Measurements from ENCODE around the gene FITM1.

Gene FITM1

DNA sequence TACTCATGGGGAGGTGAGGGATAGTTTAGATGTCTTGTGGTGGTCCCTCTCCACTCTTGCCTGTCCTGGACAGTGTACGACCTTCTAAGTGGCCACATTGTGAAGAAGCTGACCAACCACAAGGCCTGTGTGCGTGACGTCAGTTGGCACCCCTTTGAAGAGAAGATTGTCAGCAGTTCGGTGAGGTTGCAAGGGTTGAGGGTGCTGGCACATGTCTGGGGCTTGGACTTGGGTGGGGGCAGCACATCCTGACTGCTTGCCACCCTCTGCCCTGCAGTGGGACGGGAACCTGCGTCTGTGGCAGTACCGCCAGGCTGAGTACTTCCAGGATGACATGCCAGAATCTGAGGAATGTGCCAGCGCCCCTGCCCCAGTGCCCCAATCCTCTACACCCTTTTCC is 7.6 kb upstream of the FITM1 start:
- DNase-seq, result no peak

DNA sequence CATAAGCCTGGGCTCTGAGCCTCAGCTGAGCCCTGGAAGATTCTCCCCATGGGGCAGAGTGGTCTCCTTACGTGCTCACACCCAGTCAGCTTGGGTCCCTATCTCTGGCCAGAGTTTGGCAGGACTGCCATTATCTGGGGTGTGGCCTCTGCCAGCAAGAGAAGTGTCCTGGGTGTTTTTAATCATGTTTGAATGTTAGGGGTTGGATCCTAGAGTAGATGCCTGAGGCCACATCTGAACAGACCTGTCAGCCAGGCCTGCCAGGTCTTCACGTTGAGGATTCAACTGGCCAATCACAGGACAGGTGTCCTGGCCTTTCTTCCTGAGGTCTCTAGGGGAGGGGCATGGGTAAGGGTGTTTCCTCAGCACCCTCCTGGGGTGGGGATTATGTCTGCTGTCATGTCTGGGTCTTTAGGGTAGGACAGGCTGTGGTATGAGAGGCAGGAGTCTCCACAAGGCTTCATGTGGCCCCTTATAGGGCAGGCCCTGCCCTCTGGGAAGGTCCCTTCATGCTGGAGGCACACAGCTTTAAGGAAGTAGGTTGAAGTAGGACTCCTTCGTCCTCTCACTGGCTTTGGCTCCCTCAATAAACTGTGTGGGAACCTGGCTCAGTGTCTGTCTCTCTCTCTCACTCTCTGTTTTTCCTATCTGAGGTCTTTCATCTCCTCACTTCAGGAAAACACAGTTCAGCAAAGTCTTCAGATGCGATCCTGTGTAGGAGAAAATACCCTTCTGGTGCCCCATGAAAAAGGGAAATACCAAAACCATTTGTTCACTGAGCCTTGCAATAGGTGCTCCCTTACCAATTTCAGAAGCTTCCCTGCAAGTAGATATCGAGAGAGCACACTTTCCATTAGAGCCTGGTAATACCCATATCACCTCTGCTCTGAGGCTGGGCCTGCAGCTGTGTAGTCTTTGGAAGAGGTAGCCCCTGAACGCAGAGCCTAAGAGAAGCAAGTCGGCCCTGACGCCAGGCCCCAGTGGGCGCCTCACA is 6.7 kb upstream of the FITM1 start:
- no peak for DNase-seq

DNA sequence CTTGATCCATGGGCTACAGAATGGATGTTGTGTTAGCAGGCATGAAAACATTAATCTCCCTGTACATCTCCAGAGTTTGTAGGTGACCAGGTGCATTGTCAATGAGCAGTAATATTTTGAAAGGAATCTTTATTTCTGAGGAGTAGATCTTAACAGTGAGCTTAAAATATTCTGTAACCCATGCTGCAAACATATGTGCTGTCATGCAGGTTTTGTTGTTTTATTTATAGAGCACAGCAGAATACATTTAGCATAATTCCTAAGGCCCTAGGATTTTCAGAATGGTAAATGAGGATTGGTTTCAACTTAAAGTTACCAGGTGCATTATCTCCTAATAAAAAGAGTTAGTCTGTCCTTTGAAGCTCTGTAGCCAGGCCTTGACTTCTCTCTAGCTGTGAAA is 3.5 kb upstream of the FITM1 start:
- no peak for DNase-seq

DNA sequence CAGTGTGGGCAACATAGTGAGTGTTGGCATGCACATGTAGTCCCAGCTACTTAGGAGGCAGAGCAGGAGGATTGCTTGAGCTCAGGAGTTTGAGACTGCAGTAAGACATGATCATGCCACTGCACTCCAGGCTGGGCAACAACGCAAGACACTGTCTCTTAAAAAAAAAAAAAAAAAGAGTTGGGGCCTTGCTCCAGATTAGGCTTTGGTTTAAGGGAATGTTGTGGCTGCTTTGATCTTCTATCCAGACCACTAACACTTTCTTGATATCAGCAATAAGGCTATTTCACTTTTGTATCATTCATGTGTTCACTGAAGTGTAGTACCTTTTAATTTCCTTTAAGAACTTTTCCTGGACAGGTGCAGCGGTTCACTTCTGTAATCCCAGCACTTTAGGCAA is 2.8 kb upstream of the FITM1 start:
- DNase-seq, result no peak

DNA sequence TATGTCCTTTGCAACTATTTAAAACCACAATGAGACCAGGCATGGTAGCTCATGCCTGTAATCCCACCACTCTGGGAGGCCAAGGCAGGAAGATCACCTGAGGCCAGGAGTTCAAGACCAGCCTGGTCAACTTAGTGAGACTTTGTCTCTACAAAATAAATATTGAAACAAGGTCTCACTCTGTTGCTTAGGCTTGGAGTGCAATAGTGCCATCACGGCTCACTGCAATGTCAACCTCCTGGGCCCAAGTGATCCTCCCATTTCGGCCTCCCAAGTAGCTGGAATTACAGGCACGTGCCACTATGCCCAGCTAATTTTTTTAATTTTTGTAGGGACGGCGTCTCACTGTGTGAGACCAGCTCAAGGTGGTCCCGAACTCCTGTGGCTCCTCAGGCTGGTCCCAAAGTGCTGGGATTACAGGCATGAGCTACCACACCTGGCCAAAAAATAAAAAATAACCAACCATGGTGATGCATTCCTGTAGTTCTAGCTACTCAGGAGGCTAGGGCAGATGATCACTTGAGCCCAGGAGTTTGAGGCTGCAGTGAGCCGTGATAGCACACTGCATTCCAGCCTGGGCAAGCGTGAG is 955 bp upstream of the FITM1 start:
- DNase-seq, result no peak

DNA sequence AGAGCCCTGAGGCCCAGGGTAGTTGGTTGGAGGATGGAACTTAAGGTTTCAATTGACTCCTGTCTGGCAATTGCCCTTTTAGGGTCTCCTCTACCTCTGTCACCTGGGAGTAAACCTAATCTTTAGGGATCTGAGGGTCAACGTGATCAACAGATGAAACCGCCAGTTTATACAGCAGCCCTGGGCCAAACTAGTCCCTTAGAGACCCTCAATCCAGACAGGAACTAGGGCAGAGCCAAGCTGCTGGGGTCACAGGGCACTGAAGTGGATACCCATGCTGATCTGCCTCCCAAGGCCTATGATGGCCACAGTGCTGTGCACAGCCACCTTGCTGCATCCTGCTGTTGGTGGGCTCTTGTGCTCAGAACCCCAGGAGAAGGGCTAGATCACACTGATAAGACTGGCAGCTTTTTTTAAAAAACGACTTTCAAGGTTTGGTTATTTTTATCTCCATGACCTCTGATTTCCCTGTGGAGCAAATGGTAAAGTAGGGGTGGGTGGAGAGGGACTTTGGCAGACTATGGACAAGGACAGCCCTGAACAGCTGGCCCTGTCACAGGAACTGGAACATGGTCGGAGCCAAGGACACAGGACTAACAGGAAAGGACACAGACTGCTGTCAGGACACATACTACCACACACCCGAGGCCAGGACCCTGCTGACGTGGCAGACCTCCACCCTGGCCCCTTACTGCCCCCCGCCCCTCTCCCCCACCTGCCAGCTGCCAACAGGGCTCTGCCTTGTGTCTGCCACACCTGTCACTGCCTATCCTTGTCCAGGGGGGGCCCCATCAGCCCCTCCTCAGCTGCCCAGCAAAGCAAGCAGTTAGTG is 474 bp downstream of the FITM1 start:
- DNase-seq, result no peak

DNA sequence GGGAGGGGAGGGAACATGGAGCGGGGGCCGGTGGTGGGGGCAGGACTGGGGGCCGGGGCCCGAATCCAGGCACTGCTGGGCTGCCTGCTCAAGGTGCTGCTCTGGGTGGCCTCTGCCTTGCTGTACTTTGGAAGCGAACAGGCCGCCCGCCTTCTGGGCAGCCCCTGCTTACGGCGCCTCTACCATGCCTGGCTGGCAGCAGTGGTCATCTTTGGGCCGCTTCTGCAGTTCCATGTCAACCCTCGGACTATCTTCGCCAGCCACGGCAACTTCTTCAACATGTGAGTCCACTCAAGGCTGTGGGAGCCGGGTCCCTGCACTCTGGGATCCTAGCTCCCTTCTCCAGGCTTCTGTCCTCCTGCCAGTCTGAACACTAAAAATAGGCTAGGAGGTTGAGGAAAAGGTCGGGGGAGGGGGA is 1.1 kb downstream of the FITM1 start:
- no peak for DNase-seq

DNA sequence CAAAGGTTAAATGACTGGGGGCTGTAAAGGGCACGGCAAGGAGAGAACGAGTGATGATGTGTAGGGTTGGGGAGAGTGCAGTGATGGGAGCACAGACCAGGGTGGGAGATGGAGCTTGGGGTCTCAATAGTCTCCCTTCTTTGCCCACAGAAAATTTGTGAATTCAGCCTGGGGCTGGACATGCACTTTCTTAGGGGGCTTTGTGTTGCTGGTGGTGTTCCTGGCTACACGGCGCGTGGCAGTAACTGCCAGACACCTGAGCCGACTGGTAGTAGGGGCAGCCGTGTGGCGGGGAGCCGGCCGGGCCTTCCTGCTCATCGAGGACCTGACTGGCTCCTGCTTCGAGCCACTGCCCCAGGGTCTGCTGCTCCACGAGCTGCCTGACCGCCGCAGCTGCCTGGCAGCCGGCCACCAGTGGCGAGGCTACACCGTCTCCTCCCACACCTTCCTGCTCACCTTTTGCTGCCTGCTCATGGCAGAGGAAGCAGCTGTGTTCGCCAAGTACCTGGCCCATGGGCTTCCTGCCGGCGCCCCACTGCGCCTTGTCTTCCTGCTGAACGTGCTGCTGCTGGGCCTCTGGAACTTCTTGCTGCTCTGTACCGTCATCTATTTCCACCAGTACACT is 1.7 kb downstream of the FITM1 start:
- no peak for DNase-seq

DNA sequence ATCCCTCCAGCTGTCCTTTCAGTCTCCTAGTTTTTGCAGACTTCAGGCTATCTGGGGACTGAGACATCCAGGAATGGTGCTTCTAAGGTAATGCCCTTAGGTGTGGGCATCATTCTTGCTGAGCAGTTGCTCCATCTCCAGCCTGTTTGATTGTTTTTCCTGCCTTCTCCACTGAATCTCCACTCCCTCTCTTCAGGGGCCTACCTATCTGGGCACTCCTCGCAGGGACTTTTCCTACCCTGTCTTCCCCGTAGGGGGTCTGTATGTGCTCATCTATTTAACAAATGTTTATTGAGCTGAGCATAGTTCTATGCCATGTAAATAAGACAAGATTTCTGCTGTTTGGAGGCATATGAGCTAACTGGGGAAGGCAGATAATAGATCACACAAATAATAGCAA is 2.5 kb downstream of the FITM1 start:
- no peak for DNase-seq

DNA sequence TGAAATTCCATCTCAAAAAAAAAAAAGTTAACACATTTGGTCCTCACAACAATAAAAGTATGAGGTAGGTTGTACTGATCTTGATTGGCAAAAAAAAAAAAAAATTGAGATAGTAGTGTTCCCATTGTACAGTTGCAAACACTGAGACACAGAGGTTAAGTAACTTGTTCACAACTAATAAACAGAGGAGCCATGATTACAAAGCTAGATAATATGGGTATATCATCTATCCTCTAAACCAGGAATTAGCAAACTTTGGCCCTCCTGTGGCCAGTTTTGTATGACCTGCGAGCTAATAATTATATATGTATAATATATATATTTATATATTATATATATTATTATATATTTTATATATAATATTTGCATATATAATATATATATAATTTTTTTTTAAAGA is 3.3 kb downstream of the FITM1 start:
- no peak for DNase-seq

DNA sequence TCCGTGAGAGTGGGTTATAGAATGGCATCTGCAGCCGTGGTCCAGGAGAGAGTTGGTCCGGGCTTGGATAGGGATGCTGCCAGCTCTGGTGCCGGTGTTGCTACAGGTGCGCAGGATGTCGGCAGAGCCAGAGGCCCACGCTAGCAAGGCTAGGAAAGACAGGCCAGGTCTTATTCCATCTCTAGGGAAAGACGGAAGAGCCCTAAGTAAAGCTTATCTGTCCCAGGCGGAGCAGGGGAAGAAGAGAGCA is 5.0 kb downstream of the FITM1 start:
- DNase-seq, result no peak

DNA sequence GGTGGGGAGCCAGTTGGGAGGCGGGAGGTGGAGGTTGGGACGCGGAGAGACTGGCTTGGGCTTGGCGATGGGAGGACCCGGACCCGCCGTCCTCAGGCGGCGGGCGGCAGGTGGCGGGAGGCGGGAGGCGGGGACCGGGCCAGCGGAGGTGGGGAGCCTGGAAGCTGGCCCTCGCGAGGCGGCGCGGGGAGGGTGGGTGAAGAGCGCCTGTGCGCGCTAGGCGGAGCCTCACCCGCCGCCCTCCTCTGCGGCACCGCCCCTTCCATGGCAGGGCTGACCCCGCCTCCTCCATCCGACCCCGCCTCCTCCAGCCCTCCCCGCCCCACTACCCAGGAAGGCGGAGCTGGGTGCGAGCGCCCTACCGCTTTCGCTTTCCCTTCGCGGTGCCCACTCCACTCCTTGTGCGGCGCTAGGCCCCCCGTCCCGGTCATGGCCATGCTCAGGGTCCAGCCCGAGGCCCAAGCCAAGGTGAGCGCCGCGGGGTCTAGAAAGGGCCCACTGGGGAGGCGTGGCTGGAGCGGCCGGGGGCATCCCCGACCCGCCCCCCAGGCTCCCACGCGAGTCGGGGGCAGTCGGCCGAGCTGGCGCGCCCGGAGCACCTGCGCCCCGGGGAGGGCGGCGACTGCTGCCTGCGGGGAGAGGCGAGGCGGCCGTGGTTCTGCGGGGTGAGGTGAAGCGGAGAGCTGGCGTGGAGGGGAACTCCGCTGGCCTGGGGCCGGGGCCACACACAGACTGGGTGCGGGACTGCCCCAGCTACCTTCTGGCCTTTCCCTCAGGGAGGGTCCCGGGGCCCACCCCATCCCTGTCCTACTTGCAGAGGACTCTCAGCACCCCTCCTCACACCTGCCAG is 5.6 kb downstream of the FITM1 start, which contains the start of gene PSME1:
TSS of gene PSME1 (plus strand) at position 361 of the 850 bp plus-strand sequence. CDS start at position 430, 69 bp downstream.
- peak; percentile 93 for DNase-seq

DNA sequence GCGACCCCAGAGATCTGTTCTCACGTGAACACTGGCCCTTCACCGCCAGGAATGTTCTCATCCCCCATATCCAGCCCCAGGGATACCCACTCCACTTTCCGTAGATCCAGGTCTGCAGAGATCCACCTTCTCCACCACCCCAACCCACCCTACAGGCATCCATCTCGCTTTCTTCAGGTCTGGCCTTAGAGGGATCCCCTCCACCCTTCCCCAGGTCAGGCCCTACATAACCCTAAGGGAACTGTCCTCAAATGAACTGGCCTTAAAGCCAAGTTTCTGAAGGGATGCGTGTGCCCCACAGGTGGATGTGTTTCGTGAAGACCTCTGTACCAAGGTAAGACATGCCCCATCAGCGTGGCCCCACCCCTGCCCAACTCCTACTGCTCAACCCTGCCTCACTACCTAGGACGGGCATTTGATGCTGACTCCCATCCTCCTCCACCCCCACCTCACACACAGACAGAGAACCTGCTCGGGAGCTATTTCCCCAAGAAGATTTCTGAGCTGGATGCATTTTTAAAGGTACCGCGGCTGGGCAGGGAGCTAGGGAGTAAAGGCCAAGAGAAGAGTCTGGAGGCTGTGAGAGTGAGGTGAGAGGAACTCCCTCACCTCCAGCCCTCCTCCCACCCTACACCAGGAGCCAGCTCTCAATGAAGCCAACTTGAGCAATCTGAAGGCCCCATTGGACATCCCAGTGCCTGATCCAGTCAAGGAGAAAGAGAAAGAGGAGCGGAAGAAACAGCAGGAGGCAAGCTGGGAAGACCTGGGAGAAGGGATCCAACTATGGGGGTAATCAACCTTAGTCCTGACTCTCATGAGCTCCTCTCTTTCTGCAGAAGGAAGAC is 6.4 kb downstream of the FITM1 start:
- no peak for DNase-seq

DNA sequence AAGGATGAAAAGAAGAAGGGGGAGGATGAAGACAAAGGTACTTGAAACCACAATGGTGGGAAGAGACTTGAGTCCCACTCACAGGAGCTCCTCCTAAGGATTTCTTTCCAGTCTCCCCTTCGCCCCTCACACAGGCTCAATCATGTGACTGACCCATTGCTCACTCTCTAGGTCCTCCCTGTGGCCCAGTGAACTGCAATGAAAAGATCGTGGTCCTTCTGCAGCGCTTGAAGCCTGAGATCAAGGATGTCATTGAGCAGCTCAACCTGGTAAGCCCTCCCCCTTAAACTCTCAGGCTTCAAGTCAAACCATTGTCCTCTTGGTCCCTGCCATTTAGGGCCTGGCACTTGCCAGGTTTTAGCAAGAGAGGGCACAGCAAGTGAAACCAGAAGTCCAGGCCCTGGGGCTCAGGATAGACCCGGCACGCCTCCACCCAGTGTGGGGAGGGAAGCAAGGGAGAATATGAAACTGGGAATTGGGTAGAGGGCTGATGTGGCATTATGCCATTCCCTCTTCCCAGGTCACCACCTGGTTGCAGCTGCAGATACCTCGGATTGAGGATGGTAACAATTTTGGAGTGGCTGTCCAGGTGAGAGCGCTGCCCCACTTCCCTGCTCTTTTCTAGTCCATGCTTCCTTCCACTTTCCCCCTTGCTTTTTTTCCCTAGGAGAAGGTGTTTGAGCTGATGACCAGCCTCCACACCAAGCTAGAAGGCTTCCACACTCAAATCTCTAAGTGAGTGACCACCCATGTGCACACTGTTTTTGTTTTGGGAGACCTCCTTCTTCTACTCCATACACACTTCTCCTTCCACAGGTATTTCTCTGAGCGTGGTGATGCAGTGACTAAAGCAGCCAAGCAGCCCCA is 7.3 kb downstream of the FITM1 start:
- DNase-seq, result no peak

DNA sequence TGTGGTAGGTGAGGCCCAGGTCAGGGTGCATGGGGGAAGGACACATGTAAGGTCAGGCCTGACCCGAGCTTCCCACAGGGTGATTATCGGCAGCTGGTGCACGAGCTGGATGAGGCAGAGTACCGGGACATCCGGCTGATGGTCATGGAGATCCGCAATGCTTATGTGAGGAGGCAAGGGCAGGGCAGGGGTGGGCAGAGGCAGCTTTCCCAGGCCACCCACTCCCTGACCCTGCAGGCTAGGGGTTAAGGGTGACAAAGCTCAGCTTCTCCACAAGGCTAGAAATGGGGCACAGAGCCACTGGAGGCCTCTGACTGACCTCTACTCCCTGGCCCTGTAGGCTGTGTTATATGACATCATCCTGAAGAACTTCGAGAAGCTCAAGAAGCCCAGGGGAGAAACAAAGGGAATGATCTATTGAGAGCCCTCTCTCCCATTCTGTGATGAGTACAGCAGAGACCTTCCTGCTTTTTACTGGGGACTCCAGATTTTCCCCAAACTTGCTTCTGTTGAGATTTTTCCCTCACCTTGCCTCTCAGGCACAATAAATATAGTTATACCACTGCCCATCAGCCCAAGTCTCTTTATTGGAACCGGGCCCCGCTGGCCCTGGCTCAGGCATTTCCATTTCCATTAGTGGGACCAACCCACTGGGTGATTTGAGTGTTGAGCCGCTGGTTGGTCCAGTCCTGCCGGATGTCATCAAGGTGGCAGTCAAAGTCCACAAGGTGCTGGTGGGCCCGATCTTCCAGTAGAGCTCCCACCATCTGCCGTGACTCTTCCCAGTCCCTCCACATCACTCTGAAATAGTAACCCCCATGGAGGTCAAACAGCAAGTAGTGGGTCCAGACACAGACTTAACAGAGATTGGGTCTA is 8.2 kb downstream of the FITM1 start:
- DNase-seq, result no peak

DNA sequence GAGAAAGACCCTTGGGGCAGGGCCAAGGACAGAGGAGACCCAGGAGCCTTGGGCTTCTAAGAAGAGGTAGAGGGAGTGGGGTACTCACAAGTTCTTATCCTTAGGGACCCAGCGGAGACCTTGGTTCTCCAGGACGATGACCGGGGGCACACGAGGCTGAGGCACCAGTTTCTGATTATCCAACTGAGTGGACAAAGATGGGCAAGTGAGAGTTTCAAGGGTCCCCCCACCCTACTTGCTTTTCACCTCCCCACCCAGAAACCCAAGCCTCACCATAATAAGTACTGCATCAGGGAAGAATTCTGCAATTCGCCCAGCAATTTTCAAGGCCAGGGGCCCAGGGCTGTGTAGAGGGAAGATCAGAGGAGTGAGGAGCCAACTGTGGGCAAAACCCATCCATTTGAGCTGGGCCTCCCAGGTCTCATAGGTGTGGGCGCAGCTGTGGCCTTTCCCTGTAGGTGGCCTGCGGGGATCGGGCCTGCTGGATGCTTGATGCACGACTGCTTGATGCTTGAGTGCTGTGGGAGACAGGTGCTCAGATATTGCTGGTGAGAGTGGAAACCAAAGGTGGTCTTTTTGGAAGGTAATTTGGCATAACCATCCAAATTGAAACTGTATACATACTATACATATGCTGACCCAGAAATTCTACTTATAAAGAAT is 8.9 kb downstream of the FITM1 start:
- DNase-seq, result no peak

DNA sequence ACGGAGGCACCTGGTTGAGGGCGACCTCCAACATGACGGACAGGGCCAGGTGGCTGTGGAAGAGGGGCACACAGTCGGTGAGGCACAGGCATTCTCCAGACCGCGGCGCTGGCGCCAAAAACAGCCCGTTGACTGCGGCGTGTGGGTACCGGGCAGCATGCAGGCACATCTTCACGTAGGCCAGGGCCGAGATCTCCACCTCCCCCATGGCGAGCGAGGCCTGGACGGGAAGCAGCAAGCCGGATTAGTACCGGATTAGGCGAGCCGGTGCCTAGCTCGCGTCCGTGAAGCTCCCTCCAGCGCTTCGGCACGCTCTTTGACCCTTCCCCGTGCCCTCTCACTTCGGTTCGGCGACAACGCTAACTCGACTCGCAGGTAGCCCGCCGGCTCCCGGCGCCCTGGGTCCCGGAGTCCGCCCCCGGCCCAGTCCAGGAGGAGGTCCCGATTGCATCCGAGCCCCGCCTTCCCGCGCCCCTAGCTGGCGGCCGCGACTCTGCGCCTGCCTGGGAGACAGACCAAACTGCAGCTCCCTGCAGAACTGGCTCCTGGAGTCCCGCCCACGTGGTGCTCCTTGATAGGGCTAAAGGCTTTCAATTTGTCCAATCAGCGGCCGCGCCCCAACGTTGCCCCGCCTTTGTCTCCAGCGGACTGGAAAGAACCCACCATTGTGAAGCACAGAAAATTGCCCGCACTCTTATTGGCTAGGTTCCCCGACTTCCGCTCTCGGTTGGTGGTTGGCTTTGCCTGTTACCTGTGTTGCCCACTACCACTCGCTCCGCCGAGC is 10.8 kb downstream of the FITM1 start, which contains the start of gene EMC9:
TSS of gene EMC9 (minus strand) at position 495 of the 784 bp plus-strand sequence. CDS start at position 208, 287 bp downstream.
- DNase-seq, result peak; percentile 99

DNA sequence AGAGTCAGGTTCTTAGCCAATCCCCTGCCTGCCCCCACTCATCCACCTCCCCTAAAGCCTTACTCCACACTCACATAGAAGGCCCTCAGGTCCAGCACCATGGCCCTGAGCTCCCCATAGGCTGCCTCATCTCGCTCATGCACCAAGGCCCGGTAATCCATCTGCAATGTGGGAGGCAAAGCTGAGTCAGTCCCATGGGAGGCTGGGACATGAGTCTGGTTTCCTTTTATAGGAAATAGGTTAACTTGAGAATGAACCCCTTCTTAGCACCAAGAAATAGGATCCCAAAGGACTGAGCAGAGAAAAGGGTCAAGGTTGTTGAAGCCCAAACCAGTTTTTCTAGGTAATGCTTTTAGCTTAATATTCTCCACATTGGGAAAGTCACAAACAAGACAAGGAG is 13.1 kb downstream of the FITM1 start:
- DNase-seq, result no peak

All from activated effector memory CD4-positive, alpha-beta T cell treated with Interleukin-2 at 50 U/mL for 16 hours (primary cell).